HG03045 (cell line): ENCODE data around the gene DDX47.
"Not testable (repeated sequence)": the region's sequence is repeated elsewhere in the genome, so short reads cannot be mapped to it uniquely, and the experiment has no call there.

Source experiments
- ATAC-seq: cut with Tn5 transposase; IDR thresholded peaks from one replicate; pipeline ENCODE4 v1.9.1; 2021; ENCODE audit warnings: mild to moderate bottlenecking, moderate library complexity; ENCODE audit not compliant: unreplicated experiment

Gene DDX47

GRCh38 chr12:12796928-12797793 lies 16.0 kb upstream of the DDX47 start:
- no peak for ATAC-seq

DNA sequence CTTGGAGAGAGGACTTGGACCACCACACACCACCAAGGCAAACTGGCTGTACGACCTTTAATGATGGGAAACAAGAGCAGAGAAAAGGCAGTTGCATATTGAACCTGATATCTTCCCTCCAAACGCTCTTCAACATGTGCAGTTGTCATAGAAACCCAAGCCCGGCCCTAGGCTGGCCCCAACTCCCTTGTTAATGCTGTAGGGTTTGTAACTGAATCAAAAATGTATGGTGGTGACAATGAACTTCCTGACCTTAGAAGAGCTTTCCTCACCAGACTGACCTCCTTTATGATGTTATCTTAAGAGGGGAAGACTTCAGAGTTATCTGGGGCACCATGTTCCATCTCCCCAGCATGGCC lies 15.4 kb upstream of the DDX47 start:
- no peak for ATAC-seq

DNA sequence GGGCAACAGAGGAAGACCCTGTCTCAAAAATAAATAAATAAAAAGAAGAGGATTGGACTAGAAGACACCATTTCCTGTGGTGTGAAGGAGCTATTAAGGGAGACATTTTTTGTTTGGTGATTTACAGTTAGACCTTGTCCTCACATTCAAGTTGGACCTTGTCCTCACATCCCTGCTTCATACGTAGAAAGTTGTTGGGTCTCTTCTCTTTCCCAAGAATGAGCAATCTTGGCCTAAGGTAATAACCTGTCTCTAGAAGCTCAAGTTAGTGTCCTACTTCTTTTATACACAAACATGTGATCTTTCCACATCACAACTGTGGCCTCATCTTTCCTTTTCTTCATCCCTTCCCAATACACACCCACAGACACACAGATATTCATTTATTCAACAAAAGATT lies 14.7 kb upstream of the DDX47 start:
- ATAC-seq, result no peak

DNA sequence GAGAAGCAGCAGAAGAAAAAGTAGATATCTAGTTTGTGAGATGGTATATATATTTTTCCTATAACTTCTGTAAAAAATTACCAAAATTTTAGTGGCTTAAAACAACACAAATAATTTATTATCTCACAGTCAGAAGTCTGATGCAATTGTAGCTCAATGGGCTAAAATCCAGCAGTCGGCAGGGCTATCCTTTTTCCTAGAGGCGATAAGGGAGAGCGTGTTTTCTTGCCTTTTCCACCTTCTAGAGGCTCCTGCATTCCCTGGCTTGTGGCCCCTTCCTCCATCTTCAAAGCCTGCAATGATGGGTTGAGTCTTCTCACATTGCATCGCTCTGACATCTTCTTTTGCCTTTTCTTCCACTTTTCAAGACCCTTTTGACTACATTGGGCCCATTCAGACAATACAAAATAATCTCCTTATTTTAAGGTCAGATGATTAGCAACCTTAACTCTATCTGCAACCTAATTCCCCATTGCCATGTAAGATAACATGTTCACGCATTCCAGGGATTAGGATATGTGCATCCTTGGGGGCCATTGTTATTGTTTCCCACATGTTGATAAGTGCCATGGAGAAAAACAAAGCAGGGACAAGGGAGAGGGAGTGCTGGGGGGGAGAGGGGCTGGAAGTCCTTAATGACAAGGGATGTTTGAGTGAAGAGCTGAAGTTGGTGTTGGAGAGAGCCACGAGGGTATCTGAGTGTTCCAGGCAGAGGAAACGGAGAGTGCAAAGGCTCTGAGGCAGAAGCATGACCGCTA lies 13.8 kb upstream of the DDX47 start:
- ATAC-seq, result no peak

DNA sequence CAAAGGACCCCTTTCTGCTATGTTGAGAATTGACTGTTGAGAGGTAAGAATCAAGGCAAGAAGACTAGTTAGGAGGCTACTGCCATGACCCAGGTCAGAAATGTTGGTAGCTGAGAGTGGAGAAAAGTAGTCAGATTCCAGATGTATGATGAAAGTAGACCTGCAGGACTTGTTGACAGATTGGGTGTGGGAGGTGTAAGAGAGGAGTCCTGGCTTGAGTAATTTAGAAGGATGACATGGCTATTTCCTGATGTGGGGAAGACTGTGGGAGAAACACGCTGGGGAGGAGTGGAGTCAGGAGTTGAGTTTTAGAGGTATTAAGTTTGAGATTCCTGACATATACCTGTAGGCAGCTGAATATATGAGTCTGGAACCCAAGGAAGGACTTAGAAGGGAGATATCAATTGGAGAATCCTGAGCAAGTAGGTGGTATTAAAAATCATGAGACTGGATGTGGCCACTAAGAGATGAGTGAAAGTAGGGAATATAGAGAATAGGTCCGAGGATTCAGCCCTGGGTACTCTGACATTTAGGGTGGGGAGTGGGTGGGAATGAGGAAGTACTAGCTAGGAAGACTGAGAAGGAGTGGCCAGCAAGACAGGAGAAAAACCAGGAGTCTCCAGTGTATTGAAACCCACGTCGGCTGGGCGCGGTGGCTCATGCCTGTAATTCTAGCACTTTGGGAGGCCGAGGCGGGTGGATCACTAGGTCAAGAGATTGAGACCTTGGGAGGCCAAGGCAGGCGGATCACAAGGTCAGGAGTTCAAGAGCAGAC lies 12.6 kb upstream of the DDX47 start:
- no peak for ATAC-seq

DNA sequence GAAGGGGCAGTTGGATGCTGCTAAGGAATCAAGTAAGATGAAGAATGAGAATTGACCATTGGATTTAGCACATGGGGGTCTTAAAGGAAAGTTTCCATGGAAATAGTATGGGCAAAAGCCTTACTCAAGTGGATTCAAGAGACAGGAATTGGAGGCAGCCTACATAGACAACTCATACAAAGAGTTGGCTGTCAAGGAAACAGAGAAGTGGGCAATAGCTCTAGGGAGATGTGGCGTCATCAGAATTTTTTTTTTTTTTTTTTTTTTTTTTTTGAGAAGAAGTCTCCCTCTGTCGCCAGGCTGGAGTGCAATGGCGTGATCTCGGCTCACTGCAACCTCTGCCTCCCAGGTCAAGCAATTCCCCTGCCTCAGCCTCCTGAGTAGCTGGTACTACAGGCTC lies 11.5 kb upstream of the DDX47 start:
- not testable (repeated sequence) for ATAC-seq

DNA sequence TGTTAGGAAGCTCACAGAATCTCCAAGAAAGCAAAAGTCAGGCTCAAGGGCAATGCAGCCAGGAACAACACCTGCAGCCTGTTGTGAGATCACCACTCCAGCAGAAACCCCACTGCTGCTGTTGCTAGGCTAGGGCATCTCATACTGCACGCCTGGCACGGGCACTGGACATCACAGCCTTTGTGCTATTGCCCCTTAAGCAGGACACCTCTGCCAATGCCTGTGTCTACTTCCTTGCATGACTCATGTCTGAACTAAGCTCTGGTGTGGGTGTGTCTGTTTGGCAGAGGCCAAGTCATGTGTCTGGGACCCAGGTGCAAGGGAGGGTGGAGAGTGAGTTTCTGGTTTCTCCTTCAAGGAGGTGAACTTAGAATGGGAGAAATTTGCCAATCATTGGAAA lies 10.0 kb upstream of the DDX47 start:
- ATAC-seq, result peak; percentile 81

DNA sequence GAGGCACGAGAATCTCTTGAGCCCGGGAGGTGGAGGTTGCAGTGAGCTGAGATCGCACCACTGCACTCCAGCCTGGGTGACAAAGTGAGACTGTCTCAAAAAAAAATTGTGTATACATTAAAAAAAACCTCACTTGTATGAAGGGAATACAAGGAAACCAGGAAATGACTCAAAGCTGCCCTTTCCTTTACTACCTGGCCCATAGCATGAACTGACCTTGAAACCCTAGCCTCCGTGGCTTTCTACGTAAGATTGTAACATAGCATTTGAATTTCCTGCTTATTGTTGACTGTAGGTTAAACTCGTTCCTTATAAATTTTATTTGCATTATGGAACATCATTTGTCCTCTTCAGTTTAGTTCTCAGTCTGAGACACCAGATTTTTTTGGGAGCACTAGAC lies 9.1 kb upstream of the DDX47 start:
- no peak for ATAC-seq

GRCh38 chr12:12804432-12804886 lies 8.7 kb upstream of the DDX47 start:
- ATAC-seq, result no peak

GRCh38 chr12:12806784-12807516 lies 6.2 kb upstream of the DDX47 start:
- ATAC-seq, result no peak

GRCh38 chr12:12807517-12807903 lies 5.6 kb upstream of the DDX47 start:
- ATAC-seq, result not testable (repeated sequence)

DNA sequence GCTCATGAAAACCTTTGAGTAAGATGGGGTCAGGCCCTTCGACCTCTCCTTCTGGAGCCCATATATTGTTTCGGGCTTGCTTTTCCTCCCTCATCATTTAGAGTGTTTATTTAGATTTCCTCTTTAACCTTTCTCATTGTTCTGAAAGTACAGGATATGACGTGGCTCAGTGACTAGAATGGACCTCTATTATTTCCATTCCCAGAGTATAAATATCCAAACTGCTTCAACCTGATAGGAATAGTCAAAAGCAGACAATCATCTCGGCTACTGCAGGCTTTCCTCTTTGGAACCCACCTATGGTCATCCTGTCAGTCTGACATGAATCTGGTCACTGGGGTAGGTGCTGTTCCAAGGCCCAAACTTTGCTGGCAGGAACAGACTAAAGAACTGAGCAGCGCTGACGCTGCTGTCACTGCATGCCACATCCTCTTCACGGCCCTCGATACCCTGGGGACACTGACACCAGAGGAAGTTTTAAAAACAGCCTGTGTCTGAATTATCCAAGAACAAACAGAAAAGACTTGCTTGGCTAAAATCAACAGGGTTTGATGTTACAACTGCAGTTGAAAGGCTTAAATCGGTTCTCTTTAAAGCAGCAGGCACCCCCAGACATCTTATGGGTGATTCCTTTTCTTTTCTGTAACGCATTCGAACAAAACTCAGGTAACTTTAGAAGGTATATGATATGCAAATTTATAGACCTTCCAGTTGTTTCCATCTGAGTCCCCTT lies 5.0 kb upstream of the DDX47 start:
- ATAC-seq, result no peak

GRCh38 chr12:12810553-12811021 lies 2.6 kb upstream of the DDX47 start:
- ATAC-seq, result no peak

DNA sequence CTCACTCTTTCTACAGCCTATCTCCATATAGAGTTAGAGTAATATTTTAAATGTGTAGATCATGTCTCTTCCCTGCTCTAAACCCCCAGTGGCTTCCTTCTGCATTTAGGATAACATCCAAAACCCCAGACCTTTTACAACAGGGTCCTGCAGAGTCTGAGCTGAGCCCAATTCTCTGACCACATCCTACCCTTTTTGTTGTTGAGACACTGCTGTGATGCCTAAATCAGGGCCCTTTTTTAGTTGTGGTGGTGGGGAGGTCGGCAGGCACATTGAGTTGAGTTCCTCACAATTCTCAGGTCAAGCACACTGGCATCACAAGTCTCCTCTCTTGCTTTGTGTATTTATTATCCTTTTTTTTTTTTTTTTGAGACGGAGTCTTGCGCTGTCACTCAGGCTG lies 1.8 kb upstream of the DDX47 start:
- no peak for ATAC-seq

GRCh38 chr12:12812174-12812573 lies 972 bp upstream of the DDX47 start:
- ATAC-seq, result no peak

DNA sequence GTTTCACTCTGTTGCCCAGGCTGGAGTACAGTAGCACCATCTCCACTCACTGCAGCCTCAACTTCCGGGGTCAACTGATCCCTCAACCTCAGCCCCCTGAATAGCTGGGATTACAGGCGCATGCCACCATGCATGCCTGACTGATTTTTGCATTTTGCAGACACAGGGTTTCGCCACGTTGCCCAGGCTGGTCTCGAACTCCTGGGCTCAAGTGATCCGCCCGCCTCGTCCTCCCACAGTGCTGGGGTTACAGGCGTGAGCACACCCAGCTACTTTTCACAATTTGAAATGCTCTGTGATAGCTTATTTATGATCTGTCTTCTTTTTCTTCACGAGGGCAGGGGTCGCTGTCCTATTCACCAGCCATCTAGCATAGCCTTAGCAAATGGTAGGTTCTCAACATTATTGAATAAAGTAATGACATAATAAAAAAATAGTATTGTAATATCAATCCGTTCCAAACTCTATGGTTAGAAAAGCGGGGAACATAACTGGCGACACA lies 477 bp upstream of the DDX47 start:
- ATAC-seq, result no peak

- ATAC-seq, result no peak
These were observed 4.5 kb downstream of the DDX47 start for GRCh38 chr12:12817616-12818015.

DNA sequence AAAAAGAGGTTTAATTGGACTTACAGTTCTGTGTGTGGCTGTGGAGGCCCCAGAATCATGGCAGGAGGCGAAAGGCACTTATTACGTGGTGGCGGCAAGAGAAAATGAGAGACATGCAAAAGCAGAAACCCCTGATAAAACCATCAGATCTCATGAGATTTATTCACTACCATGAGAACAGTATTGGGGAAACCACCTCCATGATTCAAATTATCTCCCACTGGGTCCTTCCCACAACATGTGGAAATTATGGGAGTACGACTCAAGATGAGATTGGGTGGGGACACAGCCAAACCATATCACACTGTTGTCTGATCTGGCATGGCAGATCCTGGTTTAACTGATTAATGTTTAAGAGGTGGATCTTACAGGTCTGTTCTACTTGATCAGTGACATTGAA lies 5.6 kb downstream of the DDX47 start:
- no peak for ATAC-seq

DNA sequence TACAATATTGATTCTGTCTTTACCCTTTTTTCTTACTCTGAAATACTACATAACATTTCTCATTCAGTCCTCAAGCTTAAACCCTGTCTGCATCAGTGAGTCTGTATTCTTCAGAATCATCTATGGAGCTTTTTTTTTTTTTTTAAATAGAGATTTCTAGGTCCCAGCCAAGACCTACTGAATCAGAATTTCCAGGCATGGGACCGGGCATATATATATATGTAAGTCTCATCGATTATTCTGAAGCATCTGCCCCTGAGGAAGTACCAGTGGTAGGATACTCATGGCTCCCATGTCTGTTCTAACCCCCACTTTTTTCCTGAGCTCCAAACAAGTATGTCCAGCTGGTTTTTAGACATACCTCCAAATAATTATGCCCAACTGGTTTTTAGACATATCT lies 6.1 kb downstream of the DDX47 start:
- ATAC-seq, result no peak
